T47D (cell line): ENCODE data around the gene PLA2G12A.

Experiments used
- DNase-seq, 2 experiments: peaks; one replicate each; pipeline versions ENCODE4 v3.0.0 to v3.0.0-alpha.2; 2011 to 2012; ENCODE audit warnings: low read depth in 1 of 2, low spot score in 1 of 2
- JUND ChIP-seq: IDR thresholded peaks from 2 replicates; pipeline ENCODE4 v1.6.1; 2012; ENCODE audit warnings: low read depth
- in situ Hi-C: cut with HindIII; loops from 2 replicates; pipeline ENCODE4 v1.10.0; 2016; ENCODE audit warnings: low sequenced_read_pairs, low pct_unique_long_range_greater_than_20kb

PLA2G12A gene

GRCh38 chr4:109662116-109662515, 67.8 kb downstream of the PLA2G12A start:
- no peak for DNase-seq
- in situ Hi-C loops, result no loop called here
- TF ChIP-seq JUND, result no peak
